ENCODE data around the gene BEAN1.

Gene BEAN1

GRCh38 chr16:66470556-66470955, 43.5 kb downstream of the BEAN1 start:
- no peak for DNase-seq (ENCODE audit: low read depth, low spot score)

DNA sequence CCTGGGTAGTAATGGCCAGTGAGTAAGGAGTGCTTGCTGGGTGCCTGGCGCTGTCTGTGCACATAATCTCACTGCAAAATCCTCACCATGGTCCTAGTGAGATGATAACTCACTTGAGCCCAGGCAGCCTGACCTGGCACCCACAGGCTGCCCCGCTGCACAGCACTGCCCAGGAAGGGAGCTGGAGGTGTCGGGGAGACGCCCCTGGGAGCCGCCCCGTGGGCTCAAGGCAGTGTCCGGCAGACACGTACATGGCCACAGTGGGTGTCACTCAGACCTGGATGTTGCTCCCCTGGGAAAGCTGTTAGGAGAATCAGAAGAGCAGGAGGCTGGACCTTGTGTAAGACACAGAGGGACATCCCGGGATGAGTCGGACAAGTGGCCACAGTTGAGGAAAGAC, 44.2 kb downstream of the BEAN1 start:
- DNase-seq (ENCODE audit: low read depth, low spot score) = no peak

DNA sequence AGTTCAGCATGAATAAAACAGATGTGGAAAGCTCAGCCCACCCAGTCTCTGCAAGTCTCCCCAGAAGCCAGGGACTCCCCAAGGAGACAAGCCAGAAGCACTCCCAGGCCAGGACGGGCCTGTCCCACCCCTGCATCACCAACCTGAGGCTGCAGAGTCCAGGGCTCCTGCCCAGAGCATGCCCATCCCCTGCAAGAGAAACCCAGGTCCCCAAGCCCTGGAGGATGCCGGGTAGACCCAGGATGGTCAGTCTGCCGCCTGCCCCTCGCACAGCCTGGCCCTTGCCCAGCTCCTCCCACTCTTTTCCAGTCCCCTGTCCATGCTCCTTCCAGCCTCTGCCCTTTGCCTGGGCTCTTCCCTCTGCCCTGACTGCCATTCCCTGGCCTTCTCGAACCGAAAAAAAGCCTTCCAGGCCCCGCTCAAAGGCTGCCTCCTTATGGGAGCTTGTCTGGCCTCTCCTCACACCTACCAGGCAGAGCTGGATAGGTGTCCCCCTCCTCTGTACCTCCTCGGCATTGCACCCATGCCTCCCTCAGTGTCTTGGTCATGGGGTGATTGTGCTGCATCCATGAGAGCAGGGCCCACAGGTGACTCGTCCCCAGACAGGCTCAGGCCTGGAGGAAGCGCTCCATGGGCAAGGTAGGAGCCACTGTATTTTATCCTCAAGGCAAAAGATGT, 44.8 kb downstream of the BEAN1 start:
- DNase-seq (ENCODE audit: low read depth, low spot score) = no peak

GRCh38 chr16:66473051-66473571, 46.0 kb downstream of the BEAN1 start:
- DNase-seq (ENCODE audit: low read depth, low spot score) = no peak

GRCh38 chr16:66473654-66474519, 46.8 kb downstream of the BEAN1 start:
- DNase-seq (ENCODE audit: low read depth, low spot score) = no peak

- DNase-seq (ENCODE audit: low read depth, low spot score) = peak; percentile 18
These were observed 47.7 kb downstream of the BEAN1 start for GRCh38 chr16:66474750-66475199.

DNA sequence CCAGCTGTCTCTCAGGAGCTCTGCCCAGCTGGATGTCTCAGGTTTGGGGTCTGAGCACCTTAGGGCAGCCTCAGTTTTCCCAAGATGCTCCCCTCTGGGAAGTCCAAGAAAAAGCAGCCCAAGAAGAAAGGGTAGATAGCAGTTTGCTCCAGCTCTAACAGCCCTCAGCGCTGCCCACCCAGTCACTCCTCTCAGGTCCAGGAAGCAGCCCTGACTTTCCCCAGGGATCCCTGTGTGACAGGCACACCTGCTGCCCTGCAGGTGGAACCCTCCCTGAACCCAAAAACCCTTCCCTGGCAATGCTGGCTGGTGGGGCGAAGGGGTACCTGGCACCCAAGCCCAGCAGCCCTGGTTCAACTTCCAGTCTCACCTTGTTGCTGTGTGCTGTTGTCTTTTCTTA, 48.1 kb downstream of the BEAN1 start:
- DNase-seq (ENCODE audit: low read depth, low spot score) = no peak

GRCh38 chr16:66476328-66477027, 49.4 kb downstream of the BEAN1 start:
- no peak for DNase-seq (ENCODE audit: low read depth, low spot score)

GRCh38 chr16:66477028-66477515, 50.0 kb downstream of the BEAN1 start:
- no peak for DNase-seq (ENCODE audit: low read depth, low spot score)

- DNase-seq (ENCODE audit: low read depth, low spot score) = peak; percentile 67
These were observed 51.8 kb downstream of the BEAN1 start for GRCh38 chr16:66478733-66479511.

- DNase-seq (ENCODE audit: low read depth, low spot score) = no peak
These were observed 52.7 kb downstream of the BEAN1 start for GRCh38 chr16:66479661-66480264.

GRCh38 chr16:66480265-66481080, 53.4 kb downstream of the BEAN1 start:
- DNase-seq (ENCODE audit: low read depth, low spot score) = no peak

DNA sequence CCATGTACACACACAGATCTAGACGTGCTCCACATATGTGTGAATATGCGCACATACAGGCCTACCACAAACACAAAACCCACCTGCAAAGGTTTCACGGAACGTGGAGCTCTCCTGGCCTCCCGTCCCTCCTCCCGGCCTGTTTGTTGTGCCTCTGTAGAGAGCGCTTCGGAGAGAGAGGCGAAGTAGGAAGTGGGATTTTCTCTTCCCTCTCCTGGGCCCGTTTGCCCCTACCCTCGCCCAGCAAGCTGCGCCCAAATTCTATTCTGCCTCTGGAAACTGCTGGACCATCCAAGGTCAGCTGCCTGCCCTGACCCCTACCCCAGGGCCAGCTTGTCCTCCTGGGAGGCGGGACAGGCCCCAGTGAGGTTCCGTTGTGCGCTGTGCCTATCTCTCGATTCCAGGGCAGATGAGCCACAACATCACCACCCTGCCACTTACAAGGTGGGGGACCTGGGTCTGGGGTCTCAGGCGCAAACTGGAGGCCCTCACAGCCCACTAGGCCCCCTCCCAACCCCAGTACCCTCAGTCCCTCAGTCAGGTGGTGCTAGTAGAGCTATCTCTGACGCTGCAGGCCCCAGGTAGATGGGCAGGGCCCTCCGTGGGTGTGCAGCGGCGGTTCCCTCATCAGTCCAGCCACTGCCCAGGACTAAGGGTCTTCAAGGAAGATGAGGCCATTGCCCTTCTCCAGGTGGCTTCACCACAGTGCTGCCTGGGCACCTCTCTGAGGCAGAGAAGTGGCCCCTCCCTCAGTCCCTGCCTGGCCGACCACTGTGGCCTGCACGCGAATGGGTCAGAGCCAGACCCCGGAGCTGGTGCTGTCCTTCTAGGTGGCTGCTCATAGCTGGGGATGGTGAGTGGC, 54.2 kb downstream of the BEAN1 start:
- no peak for DNase-seq (ENCODE audit: low read depth, low spot score)

DNA sequence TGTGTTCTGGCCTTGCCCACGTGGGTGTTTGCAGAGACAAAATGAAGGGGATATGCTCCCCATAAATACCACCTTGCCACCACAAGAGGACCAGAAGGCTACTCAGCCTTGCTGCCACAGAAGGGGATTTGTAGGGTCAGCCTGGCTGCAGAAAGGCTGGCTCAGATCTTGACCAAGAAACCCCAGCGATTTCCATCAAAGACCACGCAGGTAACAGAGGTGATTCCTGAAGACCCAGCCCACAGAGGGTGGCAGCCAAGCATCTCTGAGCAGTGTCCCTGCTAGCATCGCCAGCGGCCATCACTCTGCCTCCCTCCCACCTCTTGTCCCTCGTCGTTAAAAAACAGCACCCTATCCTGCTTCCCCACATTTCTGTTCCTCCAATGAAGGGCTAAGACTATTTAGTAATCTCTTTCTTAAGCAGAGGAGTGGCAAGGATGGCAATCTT, 54.9 kb downstream of the BEAN1 start:
- no peak for DNase-seq (ENCODE audit: low read depth, low spot score)

GRCh38 chr16:66483689-66484452, 56.8 kb downstream of the BEAN1 start:
- DNase-seq (ENCODE audit: low read depth, low spot score) = peak; percentile 46

DNA sequence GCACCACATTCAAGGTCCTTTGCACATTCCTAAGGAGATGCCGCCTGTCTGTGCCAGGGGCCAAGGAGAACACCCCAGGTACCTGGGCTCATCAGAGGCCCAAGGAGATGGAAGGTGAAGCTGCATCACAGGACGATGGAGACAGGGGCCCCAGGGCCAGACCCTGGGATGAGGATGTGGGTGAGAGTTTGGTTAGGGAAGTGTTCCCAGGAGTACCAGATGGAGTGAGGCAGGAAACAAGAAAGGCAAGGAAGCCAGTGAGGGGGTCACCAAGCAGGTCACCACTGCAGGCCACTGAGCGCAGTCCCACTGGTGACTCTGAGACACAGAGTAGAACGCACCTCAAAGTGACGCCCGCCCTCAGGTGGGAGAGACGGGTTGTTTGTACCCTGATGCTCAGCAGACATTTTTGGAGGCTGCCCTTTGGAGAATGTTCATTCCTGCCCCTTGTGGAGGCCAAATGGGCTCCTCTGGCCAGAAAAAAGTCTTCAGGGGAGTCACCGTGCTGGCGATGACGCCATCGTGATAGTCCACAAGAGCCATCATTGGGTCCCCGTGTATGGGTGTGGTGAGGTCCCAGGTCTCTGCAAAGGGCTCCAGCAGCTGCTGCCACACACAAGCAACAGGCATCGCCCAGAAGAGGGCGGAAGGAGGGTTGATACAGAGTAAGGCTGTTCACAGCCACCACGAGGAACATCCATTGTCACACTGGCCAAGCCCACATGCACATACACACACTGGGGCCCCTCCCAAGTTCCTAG, 57.5 kb downstream of the BEAN1 start:
- no peak for DNase-seq (ENCODE audit: low read depth, low spot score)

DNA sequence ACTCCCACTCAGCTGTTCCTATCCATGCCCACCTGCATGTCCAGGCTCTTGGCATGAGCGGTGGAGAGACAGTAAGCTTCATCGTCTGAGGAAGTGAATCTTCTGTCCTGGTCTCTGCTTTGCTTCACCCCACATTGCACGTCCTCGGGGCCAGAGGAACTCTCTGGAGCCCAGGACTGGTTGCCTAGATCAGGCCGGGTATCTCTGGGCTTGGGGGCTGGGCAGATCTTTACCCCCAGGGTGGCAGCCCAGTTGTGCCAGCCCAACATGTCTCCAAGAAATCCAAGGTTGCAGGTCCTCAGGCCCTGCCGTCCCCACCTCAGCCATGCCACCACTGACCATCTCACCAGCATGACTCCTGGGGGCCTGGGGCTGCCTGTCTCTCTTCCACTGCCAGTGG, 58.3 kb downstream of the BEAN1 start:
- no peak for DNase-seq (ENCODE audit: low read depth, low spot score)

Data from activated naive CD8-positive, alpha-beta T cell treated with anti-CD3 and anti-CD28 coated beads, Interleukin-2, amount 50 U/mL, for 16 hours (primary cell).